ENCODE data around the gene KCND3.

DNA sequence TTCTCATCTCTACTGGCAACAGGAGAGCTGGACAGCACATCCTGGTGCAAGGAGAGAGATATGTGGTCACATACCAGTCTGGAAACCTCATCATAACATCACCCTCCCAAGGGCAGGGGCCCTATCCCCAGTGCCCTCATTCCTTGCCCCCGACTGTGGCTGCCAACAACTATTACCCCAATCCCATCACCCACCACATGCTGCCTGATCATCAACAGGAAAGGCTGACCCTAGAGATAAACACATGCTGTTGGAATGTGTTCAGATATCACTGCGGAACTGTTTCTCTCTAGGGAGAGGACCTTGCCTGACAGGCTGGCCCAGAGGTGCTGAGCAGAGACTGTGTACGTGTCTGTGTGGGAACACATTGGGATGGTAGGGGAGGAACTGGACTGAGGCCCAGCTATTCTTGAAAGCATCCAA, 245.8 kb downstream of the KCND3 start:
- TF ChIP-seq EP300 (IDR thresholded peaks at IDR 0.05; ENCODE audit: low read depth) = no peak
- TF ChIP-seq, protein P1, sequence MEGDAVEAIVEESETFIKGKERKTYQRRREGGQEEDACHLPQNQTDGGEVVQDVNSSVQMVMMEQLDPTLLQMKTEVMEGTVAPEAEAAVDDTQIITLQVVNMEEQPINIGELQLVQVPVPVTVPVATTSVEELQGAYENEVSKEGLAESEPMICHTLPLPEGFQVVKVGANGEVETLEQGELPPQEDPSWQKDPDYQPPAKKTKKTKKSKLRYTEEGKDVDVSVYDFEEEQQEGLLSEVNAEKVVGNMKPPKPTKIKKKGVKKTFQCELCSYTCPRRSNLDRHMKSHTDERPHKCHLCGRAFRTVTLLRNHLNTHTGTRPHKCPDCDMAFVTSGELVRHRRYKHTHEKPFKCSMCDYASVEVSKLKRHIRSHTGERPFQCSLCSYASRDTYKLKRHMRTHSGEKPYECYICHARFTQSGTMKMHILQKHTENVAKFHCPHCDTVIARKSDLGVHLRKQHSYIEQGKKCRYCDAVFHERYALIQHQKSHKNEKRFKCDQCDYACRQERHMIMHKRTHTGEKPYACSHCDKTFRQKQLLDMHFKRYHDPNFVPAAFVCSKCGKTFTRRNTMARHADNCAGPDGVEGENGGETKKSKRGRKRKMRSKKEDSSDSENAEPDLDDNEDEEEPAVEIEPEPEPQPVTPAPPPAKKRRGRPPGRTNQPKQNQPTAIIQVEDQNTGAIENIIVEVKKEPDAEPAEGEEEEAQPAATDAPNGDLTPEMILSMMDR (IDR thresholded peaks at IDR 0.05) = no peak
- no peak for TF ChIP-seq POLR2AphosphoS5 (IDR thresholded peaks at IDR 0.05)
- TF ChIP-seq POLR2A (IDR thresholded peaks at IDR 0.05) = no peak
